ENCODE results near the gene ITCH.
"Not testable (repeated sequence)": the region's sequence is repeated elsewhere in the genome, so short reads cannot be mapped to it uniquely, and the experiment has no call there.

ITCH gene

GRCh38 chr20:34475979-34476736 is 113.1 kb downstream of the ITCH start:
- no peak overlapping the region for H3K4me3 ChIP-seq (ENCODE audit: low read depth in 1 of 2, low read length in 1 of 2)
- peak; percentile 11 for TF ChIP-seq CTCF (IDR thresholded peaks at IDR 0.05)
- no peaks in the 10 kb centered on the region for H3K9me3 ChIP-seq
- H3K36me3 ChIP-seq, result peaks cover 91% of the 10 kb centered on the region
- no peak overlapping the region for H3K27ac ChIP-seq
- no peaks in the 10 kb centered on the region for H3K27me3 ChIP-seq
- H3K4me1 ChIP-seq (ENCODE audit: control insufficient read depth in 1 of 2, insufficient read depth in 1 of 2, low read depth in 1 of 2, low read length in 1 of 2), result no peaks in the 10 kb centered on the region

- no peak for TF ChIP-seq CTCF (IDR thresholded peaks at IDR 0.05)
- Histone ChIP-seq H3K36me3 (peaks cover 89% of the 10 kb centered on the region), H3K4me1 (ENCODE audit: control insufficient read depth in 1 of 2, insufficient read depth in 1 of 2, low read depth in 1 of 2, low read length in 1 of 2) (no peaks in the 10 kb centered on the region), H3K27me3 (no peaks in the 10 kb centered on the region), H3K4me3 (ENCODE audit: low read depth in 1 of 2, low read length in 1 of 2) (no peak overlapping the region), H3K9me3 (no peaks in the 10 kb centered on the region), H3K27ac (peak overlapping the region; percentile 5)
Measured at GRCh38 chr20:34479627-34480026, 116.6 kb downstream of the ITCH start.

GRCh38 chr20:34482154-34482553 is 119.1 kb downstream of the ITCH start:
- not testable (repeated sequence) for H3K4me3 ChIP-seq (ENCODE audit: low read depth in 1 of 2, low read length in 1 of 2); H3K9me3 ChIP-seq; H3K27me3 ChIP-seq; H3K27ac ChIP-seq; H3K4me1 ChIP-seq (ENCODE audit: control insufficient read depth in 1 of 2, insufficient read depth in 1 of 2, low read depth in 1 of 2, low read length in 1 of 2)
- H3K36me3 ChIP-seq, result peaks cover 76% of the 10 kb centered on the region

GRCh38 chr20:34483585-34484220 is 120.6 kb downstream of the ITCH start:
- H3K4me3 ChIP-seq (ENCODE audit: low read depth in 1 of 2, low read length in 1 of 2); H3K27ac ChIP-seq; H3K4me1 ChIP-seq (ENCODE audit: control insufficient read depth in 1 of 2, insufficient read depth in 1 of 2, low read depth in 1 of 2, low read length in 1 of 2); H3K9me3 ChIP-seq; H3K27me3 ChIP-seq: not testable (repeated sequence)
- peaks cover 74% of the 10 kb centered on the region for H3K36me3 ChIP-seq

GRCh38 chr20:34485068-34485634 is 122.1 kb downstream of the ITCH start:
- no peak overlapping the region for H3K27ac ChIP-seq
- no peak overlapping the region for H3K4me3 ChIP-seq (ENCODE audit: low read depth in 1 of 2, low read length in 1 of 2)
- no peaks in the 10 kb centered on the region for H3K27me3 ChIP-seq
- H3K36me3 ChIP-seq, result peaks cover 76% of the 10 kb centered on the region
- H3K9me3 ChIP-seq, result no peaks in the 10 kb centered on the region
- H3K4me1 ChIP-seq (ENCODE audit: control insufficient read depth in 1 of 2, insufficient read depth in 1 of 2, low read depth in 1 of 2, low read length in 1 of 2), result no peaks in the 10 kb centered on the region
- no peak for TF ChIP-seq CTCF (IDR thresholded peaks at IDR 0.05)

- no peak for TF ChIP-seq CTCF (IDR thresholded peaks at IDR 0.05)
- H3K9me3 ChIP-seq, result no peaks in the 10 kb centered on the region
- peaks cover 82% of the 10 kb centered on the region for H3K36me3 ChIP-seq
- no peaks in the 10 kb centered on the region for H3K27me3 ChIP-seq
- peaks cover 6 to 10% of the 10 kb centered on the region in 2 experiments for H3K4me1 ChIP-seq (ENCODE audit: control insufficient read depth in 1 of 2, insufficient read depth in 1 of 2, low read depth in 1 of 2, low read length in 1 of 2)
- H3K27ac ChIP-seq, result peak overlapping the region; percentile 43
- H3K4me3 ChIP-seq (ENCODE audit: low read depth in 1 of 2, low read length in 1 of 2), result no peak overlapping the region
Measured at GRCh38 chr20:34491226-34491931, 128.3 kb downstream of the ITCH start.
